ENCODE data around the gene TLE4. TPM values are rescaled to one million over a fixed set of nuclear protein-coding genes. Genes with fewer than 3 reads are reported as not detected.
"Not testable (repeated sequence)": the region's sequence is repeated elsewhere in the genome, so short reads cannot be mapped to it uniquely, and the experiment has no call there.

Gene TLE4
- total RNA-seq, 4 donors from 2014 or later, result 30.1 to 32.9 (median 30.7) TPM

DNA sequence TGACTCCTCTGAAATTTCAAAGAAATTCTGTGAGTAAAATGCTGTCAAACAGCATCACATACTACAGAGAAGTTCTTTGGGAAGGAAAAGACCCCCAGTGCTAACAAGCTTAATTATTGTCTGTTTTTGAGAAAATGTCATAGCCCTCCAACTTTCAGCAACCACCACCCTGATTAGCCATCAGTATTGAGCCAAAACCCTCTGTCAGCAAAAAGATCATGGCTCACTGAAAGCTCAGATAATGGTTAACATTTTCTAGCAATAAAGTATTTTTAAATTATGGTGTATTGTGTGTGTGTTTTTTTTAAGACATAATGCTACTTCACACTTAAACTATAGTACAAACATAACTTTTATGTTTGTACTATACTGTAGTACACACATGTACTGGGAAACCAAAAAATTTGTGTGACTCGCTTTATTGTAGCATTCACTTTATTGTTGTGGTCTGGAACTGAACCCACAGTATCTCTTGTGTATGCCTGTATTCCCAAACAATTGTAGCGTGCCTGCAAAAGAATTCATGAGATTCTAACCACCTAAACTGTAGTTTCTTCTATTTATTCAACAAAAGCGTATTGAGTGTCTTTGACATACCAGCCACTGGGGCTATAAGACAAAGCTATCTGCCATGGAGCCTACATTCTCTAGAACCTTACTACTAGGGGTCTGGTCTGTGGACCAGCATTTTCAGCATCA lies 31.6 kb downstream of the TLE4 start:
- no peak for ATAC-seq (ENCODE audit: low FRiP score)
- no peak for TF ChIP-seq CTCF (IDR thresholded peaks at IDR 0.05)
- no peak for DNase-seq (ENCODE audit: low spot score)

DNA sequence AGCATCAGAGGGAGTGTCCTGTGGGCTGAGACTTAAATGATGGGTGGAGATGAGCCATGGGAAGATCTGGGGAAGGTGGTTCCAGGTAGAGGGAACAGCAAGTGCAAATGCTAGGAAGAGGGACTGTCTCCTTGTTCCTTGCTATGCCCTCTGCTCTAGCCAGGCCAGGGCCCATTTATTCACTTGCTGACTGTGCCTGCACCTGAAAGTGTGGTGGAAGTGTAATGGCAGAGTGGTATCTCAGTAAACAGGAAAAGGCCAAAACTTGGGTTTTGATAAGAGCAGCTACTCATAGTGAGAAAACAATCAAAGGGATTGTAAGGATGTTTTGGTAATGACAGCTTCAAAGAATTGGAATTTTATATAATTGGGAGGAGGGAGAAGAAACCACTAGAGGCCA lies 32.4 kb downstream of the TLE4 start:
- no peak for ATAC-seq (ENCODE audit: low FRiP score)
- TF ChIP-seq CTCF (IDR thresholded peaks at IDR 0.05), result no peak

GRCh38 chr9:79604921-79605562 lies 33.3 kb downstream of the TLE4 start:
- ATAC-seq (ENCODE audit: low FRiP score) (no peak), DNase-seq (ENCODE audit: low spot score) (no peak)

More for the DNA sequence above, 32.4 kb downstream of the TLE4 start:
- no peak for DNase-seq (ENCODE audit: low spot score)

DNA sequence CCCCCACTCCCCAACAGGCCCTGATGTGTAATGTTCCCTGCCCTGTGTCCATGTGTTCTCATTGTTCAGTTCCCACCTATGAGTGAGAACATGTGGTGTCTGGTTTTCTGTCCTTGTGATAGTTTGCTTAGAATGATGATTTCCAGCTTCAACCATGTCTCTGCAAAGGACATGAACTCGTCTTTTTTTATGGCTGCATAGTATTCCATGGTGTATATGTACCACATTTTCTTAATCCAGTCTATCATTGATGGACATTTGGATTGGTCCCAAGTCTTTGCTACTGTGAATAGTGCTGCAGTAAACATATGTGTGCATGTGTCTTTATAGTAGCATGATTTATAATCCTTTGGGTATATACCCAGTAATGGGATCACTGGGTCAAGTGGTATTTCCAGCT lies 34.8 kb downstream of the TLE4 start:
- ATAC-seq (ENCODE audit: low FRiP score); DNase-seq (ENCODE audit: low spot score): not testable (repeated sequence)

More at GRCh38 chr9:79604921-79605562, 33.3 kb downstream of the TLE4 start:
- no peak for TF ChIP-seq CTCF (IDR thresholded peaks at IDR 0.05)

DNA sequence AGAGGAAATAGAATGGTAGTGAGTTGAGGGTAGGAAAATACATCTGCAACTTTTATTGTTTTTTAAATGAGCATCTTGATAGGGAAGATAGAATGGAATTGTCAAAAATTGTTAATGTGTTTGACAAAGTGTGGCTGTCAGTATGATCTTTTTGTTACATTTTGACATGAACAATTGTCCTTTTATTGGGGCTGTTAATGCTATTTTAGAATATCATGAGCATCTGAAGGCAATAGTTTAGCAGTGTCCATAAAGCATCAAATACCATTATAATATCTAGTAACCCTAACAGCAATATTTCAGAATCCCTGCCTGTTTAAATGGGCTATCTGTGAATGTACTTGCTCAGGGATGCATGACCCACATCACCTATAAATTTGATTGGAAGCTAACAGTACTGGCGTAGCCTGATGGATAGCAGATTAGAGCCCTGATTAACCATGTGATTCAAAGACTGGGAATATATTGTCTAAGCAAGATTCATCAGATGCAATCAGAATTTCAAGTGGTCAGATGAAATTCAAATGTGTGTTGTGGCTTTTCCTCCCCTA lies 37.8 kb downstream of the TLE4 start:
- ATAC-seq (ENCODE audit: low FRiP score) (no peak), DNase-seq (ENCODE audit: low spot score) (no peak)
- no peak for TF ChIP-seq CTCF (IDR thresholded peaks at IDR 0.05)

DNA sequence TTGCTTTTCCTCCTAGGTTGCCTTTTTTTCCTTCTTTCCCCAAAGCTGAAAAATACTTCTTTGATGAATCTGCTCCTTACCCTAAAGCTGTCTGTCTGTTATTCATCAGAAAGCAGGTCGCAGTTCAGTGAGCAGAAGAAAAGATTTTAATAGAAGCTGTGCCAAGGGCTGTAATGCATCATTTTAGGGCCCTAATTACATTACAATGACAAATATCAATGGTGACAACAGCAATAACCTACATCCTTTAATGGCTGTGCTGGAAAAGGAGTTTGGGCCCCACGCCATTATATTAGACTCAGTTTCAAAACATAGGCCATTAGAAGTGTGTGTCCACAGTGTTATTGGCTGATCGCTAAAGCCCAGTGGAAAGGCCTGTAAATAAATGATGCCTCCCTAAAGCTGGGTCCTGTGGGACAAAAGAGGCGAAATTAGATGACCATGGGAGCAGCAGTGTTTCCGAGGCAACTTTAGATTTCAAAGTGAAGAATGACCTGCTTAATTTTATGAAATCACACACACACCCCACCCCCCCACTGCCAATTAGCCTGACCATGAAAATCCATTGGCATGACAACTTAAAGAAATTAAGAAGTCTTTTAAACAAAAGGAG lies 38.4 kb downstream of the TLE4 start:
- no peak for DNase-seq (ENCODE audit: low spot score)
- no peak for TF ChIP-seq CTCF (IDR thresholded peaks at IDR 0.05)
- ATAC-seq (ENCODE audit: low FRiP score), result no peak

GRCh38 chr9:79610791-79611614 lies 39.2 kb downstream of the TLE4 start:
- TF ChIP-seq CTCF (IDR thresholded peaks at IDR 0.05), result no peak
- no peak for DNase-seq (ENCODE audit: low spot score)
- no peak for ATAC-seq (ENCODE audit: low FRiP score)
